KBM-7 (cell line): ENCODE measurements around the gene UNC5A.
"Not testable (repeated sequence)": the region's sequence is repeated elsewhere in the genome, so short reads cannot be mapped to it uniquely, and the experiment has no call there.

Experiments used
- DNase-seq: peaks from one replicate; pipeline ENCODE4 v3.0.0-alpha.2; 2015
- in situ Hi-C: fragments of 300-500 bp; cut with MboI; formaldehyde crosslinking; loops from 2 replicates; pipeline ENCODE4 v1.14.3; 2020; ENCODE audit warnings: low sequenced_read_pairs, low pct_unique_long_range_greater_than_20kb, mixed read lengths

UNC5A gene

DNA sequence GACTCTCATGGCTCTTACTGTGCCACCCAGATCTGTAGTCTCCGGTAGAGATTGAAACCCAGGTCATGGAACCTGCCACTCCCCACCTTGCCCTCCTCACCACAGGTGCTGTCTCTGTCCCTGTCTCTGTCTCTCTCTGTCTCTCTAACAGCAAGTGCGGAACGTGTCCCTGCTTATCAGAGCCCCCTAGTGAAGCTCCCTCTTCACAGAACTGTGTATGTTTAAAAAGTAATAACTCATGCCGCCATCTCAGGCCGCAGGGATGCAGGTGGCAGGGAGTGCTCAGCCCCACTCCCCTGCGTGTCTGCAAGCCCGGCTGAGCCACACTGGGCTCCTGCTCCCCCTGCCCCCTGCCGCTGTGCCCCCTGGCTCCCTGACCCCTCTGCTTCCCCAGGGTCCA, 43.8 kb downstream of the UNC5A start:
- in situ Hi-C loops, result no loop called here
- DNase-seq, result no peak

- in situ Hi-C loops, result no loop called here
- no peak for DNase-seq
Observed at GRCh38 chr5:176855598-176855997, 45.2 kb downstream of the UNC5A start.

GRCh38 chr5:176856746-176857145, 46.4 kb downstream of the UNC5A start:
- in situ Hi-C loops, result no loop called here
- DNase-seq, result no peak

DNA sequence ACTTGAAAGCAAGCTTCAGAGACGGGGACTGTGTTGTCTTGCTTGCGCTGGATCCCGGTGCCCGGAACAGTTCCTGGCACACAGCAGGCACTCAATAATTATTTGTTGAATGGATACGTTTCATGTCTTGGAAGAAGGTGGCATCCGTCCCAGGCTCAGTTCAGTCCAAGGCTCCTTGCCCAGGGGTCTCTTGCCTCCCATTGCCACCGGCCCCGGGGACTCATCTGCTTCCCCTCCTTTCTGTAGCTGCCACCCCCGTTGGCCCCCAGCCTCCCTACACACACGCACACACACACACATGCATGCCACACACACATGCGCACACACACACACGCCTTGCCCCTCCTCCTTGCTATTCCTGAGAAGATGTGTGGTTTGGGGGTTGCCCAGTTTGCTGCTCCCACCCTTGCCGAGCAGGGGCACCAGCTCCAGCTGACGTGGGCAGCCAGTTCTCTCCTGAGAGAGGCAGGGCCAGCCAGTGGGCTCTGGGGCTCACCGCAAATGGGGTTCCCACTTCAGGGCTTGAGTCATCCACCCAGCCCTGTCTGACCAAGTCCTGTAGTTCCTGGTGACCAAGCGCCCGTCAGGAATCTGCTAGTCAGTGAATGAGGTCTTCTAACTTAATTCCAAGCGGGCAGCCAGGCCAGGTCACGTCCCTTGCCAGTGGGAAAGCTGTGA, 47.0 kb downstream of the UNC5A start:
- in situ Hi-C loops, result no loop called here
- DNase-seq, result no peak

GRCh38 chr5:176857894-176858273, 47.5 kb downstream of the UNC5A start:
- no peak for DNase-seq
- in situ Hi-C loops, result no loop called here

- in situ Hi-C loops, result no loop called here
- no peak for DNase-seq
Observed at GRCh38 chr5:176859916-176860315, 49.6 kb downstream of the UNC5A start.

- in situ Hi-C loops, result no loop called here
Observed at GRCh38 chr5:176860381-176860780, 50.0 kb downstream of the UNC5A start.

DNA sequence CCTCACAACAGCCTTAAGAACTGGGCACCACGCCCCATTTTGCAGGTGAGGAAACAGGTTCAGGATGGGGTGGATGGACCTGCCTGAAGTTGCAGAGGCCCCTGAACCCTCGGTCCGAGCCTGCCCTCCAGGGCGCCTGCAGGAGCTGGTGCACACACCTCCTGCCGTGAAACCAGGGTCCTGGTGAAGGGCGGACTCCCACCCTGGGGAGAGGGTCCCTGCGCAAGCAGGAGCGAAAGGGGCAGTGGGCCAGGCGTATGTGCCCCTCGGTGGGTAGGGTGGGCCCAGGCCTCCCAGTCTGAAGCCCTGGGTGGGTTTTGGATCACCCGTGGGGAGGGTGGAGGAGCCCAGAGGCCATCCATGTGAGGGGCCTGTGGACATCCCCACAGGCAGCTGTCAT, 50.9 kb downstream of the UNC5A start:
- no peak for DNase-seq
- in situ Hi-C loops, result no loop called here

More at GRCh38 chr5:176860381-176860780, 50.0 kb downstream of the UNC5A start:
- no peak for DNase-seq

DNA sequence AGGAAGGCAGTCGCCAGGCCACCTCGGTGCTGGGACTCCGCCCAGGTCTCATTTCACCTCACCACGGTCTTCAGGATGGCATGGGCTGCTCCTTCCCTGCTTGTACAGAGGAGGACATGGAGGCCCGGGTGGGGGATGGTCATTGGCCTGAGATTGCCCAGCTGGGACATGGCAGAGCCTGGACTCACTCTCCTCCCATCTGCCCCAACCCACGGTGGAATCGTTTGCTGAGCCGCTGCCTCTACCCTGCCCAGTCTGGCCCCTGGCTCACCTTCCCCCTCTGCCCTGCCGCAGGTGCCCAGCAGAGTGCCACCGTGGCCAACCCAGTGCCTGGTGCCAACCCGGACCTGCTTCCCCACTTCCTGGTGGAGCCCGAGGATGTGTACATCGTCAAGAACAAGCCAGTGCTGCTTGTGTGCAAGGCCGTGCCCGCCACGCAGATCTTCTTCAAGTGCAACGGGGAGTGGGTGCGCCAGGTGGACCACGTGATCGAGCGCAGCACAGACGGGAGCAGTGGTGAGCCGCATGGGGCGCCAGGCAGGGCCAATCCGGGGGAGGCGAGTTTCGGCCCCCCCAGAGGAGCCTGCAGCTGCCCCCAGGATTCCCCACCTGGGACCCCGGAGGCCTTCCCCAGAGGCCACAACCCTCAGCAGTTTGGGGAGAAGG, 52.1 kb downstream of the UNC5A start:
- in situ Hi-C loops, result no loop called here
- DNase-seq, result no peak

DNA sequence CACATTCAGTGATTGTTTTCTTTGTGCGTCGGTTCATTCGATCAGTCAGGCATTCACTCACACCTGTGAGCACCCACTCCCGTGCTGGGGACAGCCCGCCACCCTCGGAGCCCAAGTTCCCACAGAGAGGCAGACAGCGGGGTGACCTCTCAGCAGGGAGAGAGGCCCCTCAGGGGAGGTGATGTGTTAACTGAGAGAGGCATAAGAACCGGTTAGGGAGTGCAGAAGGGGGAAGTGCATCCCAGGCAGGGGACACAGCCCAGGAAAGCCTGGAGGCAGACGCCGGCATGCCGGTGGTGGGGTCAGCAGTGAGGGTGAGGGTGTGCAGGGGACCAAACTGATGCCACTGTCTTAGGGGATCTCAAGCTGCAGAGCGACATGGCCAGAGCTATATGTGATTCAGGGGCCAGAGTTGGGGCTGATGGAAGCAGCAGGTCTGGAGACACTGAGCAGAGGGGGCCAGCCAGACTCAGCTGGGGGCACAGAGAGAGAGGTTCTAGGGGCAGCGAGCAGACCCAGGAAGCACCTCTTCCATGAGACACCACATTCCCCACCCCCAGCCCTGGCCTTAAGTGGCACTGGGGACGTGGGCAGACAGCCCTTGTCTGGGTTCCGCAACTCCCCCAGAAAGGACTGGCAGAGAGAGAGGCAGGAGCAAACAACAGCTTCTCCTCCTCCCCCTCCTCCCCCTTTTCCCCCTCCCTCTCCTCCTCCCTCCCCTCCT, 52.8 kb downstream of the UNC5A start:
- DNase-seq, result no peak
- in situ Hi-C loops, result no loop called here

DNA sequence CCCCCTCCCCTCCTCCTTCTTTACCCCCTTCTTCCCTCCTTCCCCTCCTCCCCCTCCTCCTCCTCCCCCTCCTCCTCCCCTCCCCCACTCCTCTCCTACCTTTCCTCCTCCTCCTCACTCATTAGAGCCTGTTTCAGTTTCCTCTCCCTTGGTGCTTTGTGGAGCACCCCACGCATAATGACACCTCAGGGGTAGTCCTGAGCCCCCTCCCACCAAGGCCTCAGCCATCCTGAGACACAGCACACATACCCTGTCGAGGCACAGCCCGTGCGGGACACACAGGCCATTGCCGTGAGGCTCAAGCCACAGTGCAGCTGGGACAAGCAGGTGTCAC, 53.4 kb downstream of the UNC5A start:
- no peak for DNase-seq
- in situ Hi-C loops, result no loop called here

DNA sequence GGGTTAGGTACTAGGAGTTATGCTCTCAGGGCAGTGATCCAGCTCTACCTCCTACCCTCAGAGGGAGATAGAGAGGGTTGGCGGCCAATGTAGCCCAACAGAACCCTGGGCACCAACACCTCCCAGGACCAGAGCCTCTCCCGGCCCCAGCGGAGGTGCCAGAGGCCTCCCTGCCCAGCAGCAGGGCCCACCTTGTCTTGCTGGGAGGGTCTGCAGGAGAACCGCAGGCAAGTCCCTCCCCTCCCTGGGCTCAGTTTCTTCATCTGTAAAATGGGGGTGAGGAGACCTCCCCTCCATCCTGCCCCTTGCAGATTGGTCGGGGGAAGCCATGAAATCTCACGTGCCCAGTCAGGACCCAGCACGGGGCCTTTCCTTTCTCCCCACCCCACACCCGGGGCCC, 54.4 kb downstream of the UNC5A start:
- DNase-seq, result no peak
- in situ Hi-C loops, result no loop called here

DNA sequence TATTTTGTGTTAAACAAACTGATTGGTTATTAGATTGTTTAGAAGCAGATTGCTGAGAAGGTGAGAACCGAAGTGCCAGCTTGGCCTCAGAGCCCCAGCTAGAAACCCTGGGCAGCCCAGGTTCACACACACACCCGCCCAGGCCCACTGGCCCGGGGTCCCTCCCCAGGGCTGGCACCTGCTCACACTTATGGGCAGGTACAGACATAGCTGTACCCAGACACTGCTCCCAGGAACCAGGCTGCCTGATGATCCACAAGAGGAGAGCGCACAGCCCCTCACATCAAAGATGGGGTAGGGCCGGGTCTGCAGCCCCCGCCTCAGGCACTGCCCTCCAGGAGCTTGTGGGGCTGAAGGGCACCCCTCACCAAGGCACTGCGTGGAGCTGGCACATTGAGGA, 55.6 kb downstream of the UNC5A start:
- DNase-seq, result no peak
- in situ Hi-C loops, result no loop called here

DNA sequence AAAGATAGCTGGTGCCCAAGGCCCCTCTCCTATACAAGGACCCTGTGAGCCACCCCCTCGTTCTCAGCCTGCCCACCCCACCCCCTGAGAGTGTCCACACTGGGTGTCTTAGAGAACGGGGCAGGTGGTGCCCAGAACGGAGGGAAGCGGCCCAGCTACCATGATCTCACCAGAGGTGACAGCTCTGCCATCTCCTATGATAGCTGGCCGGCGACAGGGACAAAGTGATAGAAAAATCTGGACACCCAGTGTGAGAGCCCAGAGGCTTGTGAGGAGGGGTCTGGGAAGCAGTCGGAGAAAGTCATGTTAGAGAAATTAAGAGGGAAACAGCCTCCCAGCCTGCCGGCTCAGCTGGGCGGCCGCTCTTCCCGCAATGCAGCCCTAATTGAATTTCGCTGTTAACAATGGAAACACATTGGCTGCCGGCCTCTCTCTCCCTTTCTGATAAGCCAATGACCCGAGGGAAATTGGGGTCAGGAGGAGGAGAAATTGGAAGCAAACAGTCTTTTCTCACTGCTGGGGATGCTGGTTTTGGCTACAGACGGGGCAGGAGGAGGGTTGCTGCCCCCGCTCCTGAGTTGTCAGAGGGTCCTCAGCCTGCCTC, 56.5 kb downstream of the UNC5A start:
- in situ Hi-C loops, result no loop called here
- DNase-seq, result no peak

DNA sequence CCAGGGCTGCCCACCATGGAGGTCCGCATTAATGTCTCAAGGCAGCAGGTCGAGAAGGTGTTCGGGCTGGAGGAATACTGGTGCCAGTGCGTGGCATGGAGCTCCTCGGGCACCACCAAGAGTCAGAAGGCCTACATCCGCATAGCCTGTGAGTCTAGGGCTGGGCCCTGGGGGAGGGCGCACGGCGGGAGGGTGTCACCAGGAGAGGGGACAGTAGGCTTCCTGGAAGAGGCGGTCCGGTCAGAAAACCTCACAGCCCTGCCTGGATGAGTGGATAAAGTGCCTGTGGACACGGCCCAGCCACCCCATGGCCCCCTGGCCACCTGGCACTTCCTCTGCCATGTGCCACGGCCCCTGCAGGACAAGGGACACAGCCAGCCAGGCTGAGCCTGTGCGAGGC, 57.8 kb downstream of the UNC5A start:
- in situ Hi-C loops, result no loop called here

DNA sequence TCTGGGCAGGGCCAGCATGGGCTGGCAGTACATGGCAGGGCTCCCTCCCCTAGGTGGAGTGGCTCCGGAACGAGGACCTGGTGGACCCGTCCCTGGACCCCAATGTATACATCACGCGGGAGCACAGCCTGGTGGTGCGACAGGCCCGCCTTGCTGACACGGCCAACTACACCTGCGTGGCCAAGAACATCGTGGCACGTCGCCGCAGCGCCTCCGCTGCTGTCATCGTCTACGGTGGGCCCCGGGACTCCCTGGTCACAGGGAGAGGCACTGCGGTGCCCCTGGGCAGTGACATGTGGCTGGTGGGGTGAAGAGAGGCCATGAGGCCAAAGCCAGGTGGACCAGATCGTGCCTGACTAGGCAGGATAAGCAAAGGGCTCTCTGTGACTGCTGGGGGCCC, 58.4 kb downstream of the UNC5A start:
- in situ Hi-C loops, result no loop called here

More for the DNA sequence above, 57.8 kb downstream of the UNC5A start:
- DNase-seq, result no peak

GRCh38 chr5:176869501-176870109, 59.2 kb downstream of the UNC5A start:
- no peak for DNase-seq
- in situ Hi-C loops, result no loop called here

More for the DNA sequence above, 58.4 kb downstream of the UNC5A start:
- DNase-seq, result no peak

- DNase-seq, result no peak
- in situ Hi-C loops, result no loop called here
Observed at GRCh38 chr5:176870110-176870591, 59.8 kb downstream of the UNC5A start.

DNA sequence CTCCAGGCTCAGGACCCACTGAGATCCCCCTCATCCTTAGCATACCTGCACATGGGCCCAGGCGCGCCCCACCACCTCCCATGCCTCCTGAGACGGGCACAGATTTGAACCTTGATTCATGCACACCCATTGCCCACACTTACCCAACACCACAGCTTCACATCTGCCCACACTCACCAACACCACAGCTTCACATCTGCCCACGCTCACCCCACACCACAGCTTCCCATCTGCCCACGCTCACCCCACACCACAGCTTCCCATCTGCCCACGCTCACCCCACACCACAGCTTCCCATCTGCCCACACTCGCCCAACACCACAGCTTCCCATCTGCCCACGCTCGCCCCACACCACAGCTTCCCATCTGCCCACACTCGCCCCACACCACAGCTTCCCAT, 60.3 kb downstream of the UNC5A start:
- DNase-seq, in situ Hi-C loops: not testable (repeated sequence)

GRCh38 chr5:176872586-176872985, 62.2 kb downstream of the UNC5A start:
- DNase-seq, in situ Hi-C loops: not testable (repeated sequence)
